Glutamatergic neuron (in vitro differentiated cells): ENCODE results near the gene EFS. TPM values are rescaled to one million over a fixed set of nuclear protein-coding genes. Genes with fewer than 3 reads are reported as not detected.
A peak's percentile ranks its signal among the peaks of the same experiment; 100 is the strongest.

Experiments used
- DNase-seq: peaks from one replicate; pipeline ENCODE4 v3.0.0; 2022
- H3K27ac Mint-ChIP-seq: one replicate; pipeline ENCODE4 v1.8.0; 2020; ENCODE audit warnings: mild to moderate bottlenecking, mixed read lengths, inconsistent platforms; ENCODE audit not compliant: unreplicated experiment
- H3K27me3 Mint-ChIP-seq: one replicate; pipeline ENCODE4 v1.8.0; 2020; ENCODE audit warnings: mild to moderate bottlenecking, moderate library complexity, mixed read lengths, inconsistent platforms; ENCODE audit not compliant: unreplicated experiment
- H3K36me3 Mint-ChIP-seq: one replicate; pipeline ENCODE4 v1.8.0; 2020; ENCODE audit warnings: mild to moderate bottlenecking, mixed read lengths, inconsistent platforms; ENCODE audit not compliant: unreplicated experiment
- H3K4me1 Mint-ChIP-seq: one replicate; pipeline ENCODE4 v1.8.0; 2020; ENCODE audit warnings: mild to moderate bottlenecking, low read depth, mixed read lengths, inconsistent platforms; ENCODE audit not compliant: unreplicated experiment
- H3K4me3 Mint-ChIP-seq: one replicate; pipeline ENCODE4 v1.8.0; 2020; ENCODE audit warnings: mild to moderate bottlenecking, mixed read lengths, inconsistent platforms; ENCODE audit not compliant: unreplicated experiment
- H3K9me3 Mint-ChIP-seq: one replicate; pipeline ENCODE4 v1.8.0; 2020; ENCODE audit warnings: mild to moderate bottlenecking, moderate library complexity, mixed read lengths, inconsistent platforms; ENCODE audit not compliant: unreplicated experiment
- total RNA-seq: library from RNA; stranded (reverse); fragmentation: NEBNext Ultra II Directional; extraction: Animal tissue kit (Norgen Biotek cat#: 25700); gene quantifications from one replicate; pipeline ENCODE4 v1.2.1, GENCODE V29; 2021; ENCODE audit not compliant: unreplicated experiment
- TF ChIP-seq, protein P1 (sequence below): fragments of 200-600 bp; sonication (generic); IDR thresholded peaks from one replicate; pipeline ENCODE4 v1.5.0; 2021; ENCODE audit not compliant: partially characterized antibody, unreplicated experiment

The EFS gene
- total RNA-seq, 1 donor from 2014 or later, result 90.4 TPM

DNA sequence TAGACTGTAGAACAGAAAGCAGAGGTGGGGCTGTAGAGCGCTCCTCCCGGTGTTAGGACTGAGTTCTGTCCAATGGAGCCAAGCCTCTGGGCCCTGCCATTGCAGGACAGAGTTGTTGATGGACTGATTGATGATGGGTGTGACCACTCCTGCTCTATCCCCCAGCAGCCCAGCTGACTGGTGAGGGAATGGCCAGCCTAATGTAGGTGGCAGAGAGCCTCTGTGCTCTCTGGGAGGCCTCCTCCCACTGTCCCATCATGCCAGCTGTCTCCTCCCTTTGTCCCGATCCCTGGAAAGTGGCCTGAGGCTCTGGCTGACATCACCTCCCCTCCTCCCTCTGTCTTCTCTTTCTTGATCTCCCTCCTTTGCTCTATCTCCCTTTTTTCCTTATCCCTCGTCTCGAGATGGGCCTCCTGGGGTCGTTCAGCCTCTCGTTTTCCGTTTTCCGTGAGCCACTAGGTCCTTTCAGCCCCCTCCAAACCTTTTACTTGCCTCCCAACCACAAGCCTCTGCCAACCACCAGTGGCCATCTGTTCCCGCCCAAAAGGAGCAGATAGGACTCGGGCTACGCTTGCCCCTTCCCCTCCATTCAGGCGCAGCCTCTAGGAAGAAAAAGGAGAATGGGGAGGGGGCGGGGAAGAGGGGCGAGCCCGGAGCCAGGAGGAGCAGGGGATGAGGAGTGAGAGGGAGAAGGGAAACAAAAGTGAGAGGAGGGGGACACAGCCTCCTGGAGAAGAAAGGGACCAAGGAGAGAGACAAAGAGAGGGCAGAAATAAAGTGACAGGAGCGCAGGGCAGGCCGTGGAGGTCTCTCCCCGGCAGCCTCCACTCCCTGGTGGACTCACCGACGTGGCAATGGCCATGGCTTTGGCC, 572 bp downstream of the EFS start:
- Mint-ChIP-seq H3K36me3 (peaks cover 6% of the 10 kb centered on the region), H3K4me1 (peaks cover 22% of the 10 kb centered on the region), H3K27ac (peak overlapping the region; percentile 99), H3K9me3 (peaks cover 22% of the 10 kb centered on the region), H3K27me3 (peaks cover 22% of the 10 kb centered on the region), H3K4me3 (peak overlapping the region; percentile 92)
- peak; percentile 77 for DNase-seq
- TF ChIP-seq, protein P1, sequence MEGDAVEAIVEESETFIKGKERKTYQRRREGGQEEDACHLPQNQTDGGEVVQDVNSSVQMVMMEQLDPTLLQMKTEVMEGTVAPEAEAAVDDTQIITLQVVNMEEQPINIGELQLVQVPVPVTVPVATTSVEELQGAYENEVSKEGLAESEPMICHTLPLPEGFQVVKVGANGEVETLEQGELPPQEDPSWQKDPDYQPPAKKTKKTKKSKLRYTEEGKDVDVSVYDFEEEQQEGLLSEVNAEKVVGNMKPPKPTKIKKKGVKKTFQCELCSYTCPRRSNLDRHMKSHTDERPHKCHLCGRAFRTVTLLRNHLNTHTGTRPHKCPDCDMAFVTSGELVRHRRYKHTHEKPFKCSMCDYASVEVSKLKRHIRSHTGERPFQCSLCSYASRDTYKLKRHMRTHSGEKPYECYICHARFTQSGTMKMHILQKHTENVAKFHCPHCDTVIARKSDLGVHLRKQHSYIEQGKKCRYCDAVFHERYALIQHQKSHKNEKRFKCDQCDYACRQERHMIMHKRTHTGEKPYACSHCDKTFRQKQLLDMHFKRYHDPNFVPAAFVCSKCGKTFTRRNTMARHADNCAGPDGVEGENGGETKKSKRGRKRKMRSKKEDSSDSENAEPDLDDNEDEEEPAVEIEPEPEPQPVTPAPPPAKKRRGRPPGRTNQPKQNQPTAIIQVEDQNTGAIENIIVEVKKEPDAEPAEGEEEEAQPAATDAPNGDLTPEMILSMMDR, result no peak

DNA sequence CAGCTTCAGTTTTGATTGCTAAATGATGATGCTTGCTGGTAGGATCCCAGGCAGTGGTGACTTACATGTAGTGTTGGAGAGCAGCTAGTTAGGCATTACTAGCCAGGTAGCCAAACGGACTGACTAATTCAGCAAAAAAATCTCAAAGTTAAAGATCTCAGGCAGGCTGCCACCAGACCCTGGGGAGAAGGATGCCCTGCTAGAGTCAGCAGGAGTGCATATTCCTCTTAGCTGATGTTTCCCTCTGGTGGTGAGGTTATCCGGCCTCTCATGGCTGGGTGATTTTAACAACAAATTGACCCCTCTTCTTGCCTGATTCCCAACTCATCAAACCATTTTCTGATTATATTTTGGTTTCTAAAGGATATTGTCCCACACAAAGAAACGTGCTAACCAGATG, 2.8 kb downstream of the EFS start:
- H3K4me1 Mint-ChIP-seq, result peaks cover 21% of the 10 kb centered on the region
- DNase-seq, result peak; percentile 46
- H3K27me3 Mint-ChIP-seq, result peaks cover 19% of the 10 kb centered on the region
- peak overlapping the region; percentile 70 for H3K27ac Mint-ChIP-seq
- H3K36me3 Mint-ChIP-seq, result peaks cover 6% of the 10 kb centered on the region
- TF ChIP-seq, protein P1, result no peak
- peaks cover 19% of the 10 kb centered on the region for H3K9me3 Mint-ChIP-seq
- H3K4me3 Mint-ChIP-seq, result peak overlapping the region; percentile 69

DNA sequence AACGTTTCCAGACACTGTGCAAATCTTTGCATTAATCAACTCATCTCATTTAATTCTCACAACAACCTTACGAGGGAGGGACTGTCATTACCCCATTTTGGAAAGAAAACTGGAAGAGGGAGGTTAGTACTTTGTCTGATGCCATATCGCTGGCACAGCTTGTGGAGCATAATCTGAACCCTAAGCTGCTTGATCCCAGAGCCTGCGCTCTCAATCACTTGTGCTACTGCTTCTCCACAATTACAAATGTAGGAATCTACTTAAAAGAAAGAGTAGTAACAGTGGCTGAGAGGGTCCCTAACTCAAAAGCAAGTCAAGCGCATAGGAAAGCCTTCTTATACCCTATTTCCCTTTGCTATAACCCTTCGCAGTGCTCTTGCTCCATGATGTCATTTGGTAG, 3.2 kb downstream of the EFS start:
- Mint-ChIP-seq H3K9me3 (peaks cover 15% of the 10 kb centered on the region), H3K4me3 (peak overlapping the region; percentile 69), H3K36me3 (peaks cover 6% of the 10 kb centered on the region), H3K27ac (peak overlapping the region; percentile 70), H3K27me3 (peaks cover 17% of the 10 kb centered on the region), H3K4me1 (peaks cover 17% of the 10 kb centered on the region)
- no peak for DNase-seq
- TF ChIP-seq, protein P1, result no peak

DNA sequence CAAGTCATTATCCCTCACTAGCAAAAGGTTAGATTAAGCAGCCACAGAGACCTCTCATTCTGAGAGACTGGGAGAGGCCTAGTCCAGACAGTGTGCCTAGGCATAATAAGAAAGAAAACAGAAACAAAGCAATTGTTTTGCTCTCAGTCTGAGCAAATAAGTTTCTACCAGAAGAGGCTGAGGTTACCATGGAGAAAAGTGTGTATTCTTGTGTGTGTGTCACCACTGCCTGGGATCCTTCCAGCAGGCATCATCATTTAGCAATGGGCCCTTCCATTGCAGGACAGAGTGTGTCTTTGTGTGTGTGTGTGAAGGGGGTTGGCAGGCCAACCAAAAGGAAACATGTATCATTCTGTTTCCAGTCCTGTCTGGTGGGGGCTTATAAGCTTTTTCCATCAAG, 3.7 kb downstream of the EFS start:
- Mint-ChIP-seq H3K27ac (peak overlapping the region; percentile 49), H3K4me3 (peak overlapping the region; percentile 60), H3K9me3 (peaks cover 13% of the 10 kb centered on the region), H3K4me1 (peaks cover 15% of the 10 kb centered on the region), H3K36me3 (peaks cover 6% of the 10 kb centered on the region), H3K27me3 (peaks cover 14% of the 10 kb centered on the region)
- no peak for DNase-seq
- TF ChIP-seq, protein P1, result no peak

DNA sequence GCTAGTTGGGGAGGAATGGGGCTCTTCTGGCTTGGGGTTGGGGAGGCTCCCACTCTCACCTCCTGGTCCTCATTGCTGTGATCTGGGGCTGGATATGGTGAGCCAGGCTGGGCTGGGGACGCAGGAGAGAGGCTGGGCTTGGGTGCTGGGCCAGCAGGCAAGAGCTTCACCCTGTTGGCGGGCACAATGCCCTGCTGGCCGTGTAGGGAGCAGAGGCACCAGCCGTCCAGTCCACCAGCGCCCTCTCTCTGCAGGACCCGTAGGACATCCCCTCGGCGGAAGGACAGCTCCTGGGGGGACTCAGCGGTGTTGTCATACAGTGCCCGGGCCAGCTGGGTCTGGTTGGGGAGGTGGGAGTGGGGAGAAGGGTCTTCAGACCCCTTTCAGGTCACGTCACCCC, 4.5 kb downstream of the EFS start:
- H3K4me1 Mint-ChIP-seq, result peaks cover 15% of the 10 kb centered on the region
- H3K36me3 Mint-ChIP-seq, result peaks cover 6% of the 10 kb centered on the region
- H3K4me3 Mint-ChIP-seq, result no peak overlapping the region
- H3K9me3 Mint-ChIP-seq, result peaks cover 13% of the 10 kb centered on the region
- H3K27me3 Mint-ChIP-seq, result peaks cover 17% of the 10 kb centered on the region
- TF ChIP-seq, protein P1, result no peak
- H3K27ac Mint-ChIP-seq, result no peak overlapping the region
- DNase-seq, result no peak
